Stimulated activated CD8-positive, alpha-beta memory T cell treated with anti-CD3 and anti-CD28 coated beads, Interleukin-15, amount 100 ng/mL, for 4 hours (primary cell): Measurements from ENCODE around the gene ARHGAP10.

Experiments used
- DNase-seq, 2 donors: peaks; one replicate each; pipeline ENCODE4 v3.0.0-alpha.2; 2020; ENCODE audit warnings: low read depth in 2 of 2

Gene ARHGAP10

GRCh38 chr4:147768113-147768512, 36.2 kb downstream of the ARHGAP10 start:
- DNase-seq, result no peak

- DNase-seq, result no peak
Measured at GRCh38 chr4:147769386-147769785, 37.5 kb downstream of the ARHGAP10 start.

GRCh38 chr4:147770831-147771230, 38.9 kb downstream of the ARHGAP10 start:
- no peak for DNase-seq

- DNase-seq, result no peak
Measured at GRCh38 chr4:147772056-147772455, 40.2 kb downstream of the ARHGAP10 start.

GRCh38 chr4:147772459-147772969, 40.6 kb downstream of the ARHGAP10 start:
- DNase-seq, result no peak

- DNase-seq, result no peak
Measured at GRCh38 chr4:147773261-147774184, 41.6 kb downstream of the ARHGAP10 start.

- DNase-seq, result no peak
Measured at GRCh38 chr4:147776716-147777115, 44.8 kb downstream of the ARHGAP10 start.

GRCh38 chr4:147777456-147778091, 45.7 kb downstream of the ARHGAP10 start:
- no peak for DNase-seq

GRCh38 chr4:147778942-147779341, 47.1 kb downstream of the ARHGAP10 start:
- no peak for DNase-seq

GRCh38 chr4:147779451-147779850, 47.6 kb downstream of the ARHGAP10 start:
- DNase-seq, result no peak

GRCh38 chr4:147780137-147780777, 48.4 kb downstream of the ARHGAP10 start:
- DNase-seq, result no peak

- no peak for DNase-seq
Measured at GRCh38 chr4:147782087-147782781, 50.3 kb downstream of the ARHGAP10 start.

- no peak for DNase-seq
Measured at GRCh38 chr4:147785129-147785528, 53.2 kb downstream of the ARHGAP10 start.

- DNase-seq, result no peak
Measured at GRCh38 chr4:147786031-147786430, 54.1 kb downstream of the ARHGAP10 start.

GRCh38 chr4:147786531-147786930, 54.6 kb downstream of the ARHGAP10 start:
- no peak for DNase-seq

- no peak for DNase-seq
Measured at GRCh38 chr4:147787204-147787603, 55.3 kb downstream of the ARHGAP10 start.

- DNase-seq, result no peak
Measured at GRCh38 chr4:147788791-147789190, 56.9 kb downstream of the ARHGAP10 start.

- DNase-seq, result no peak
Measured at GRCh38 chr4:147789596-147789995, 57.7 kb downstream of the ARHGAP10 start.

GRCh38 chr4:147790412-147790811, 58.5 kb downstream of the ARHGAP10 start:
- no peak for DNase-seq

- no peak for DNase-seq
Measured at GRCh38 chr4:147791341-147791740, 59.5 kb downstream of the ARHGAP10 start.

GRCh38 chr4:147791865-147792264, 60.0 kb downstream of the ARHGAP10 start:
- DNase-seq, result no peak
